Activated naive CD4-positive, alpha-beta T cell treated with anti-CD3 and anti-CD28 coated beads, Interleukin-2, amount 50 U/mL, for 24 hours (primary cell): ENCODE results near the gene PADI1.

Experiments used
- H3K27ac Mint-ChIP-seq: one replicate; pipeline ENCODE4 v1.8.0; 2021; ENCODE audit warnings: mild to moderate bottlenecking, mixed read lengths
- H3K27me3 Mint-ChIP-seq: one replicate; pipeline ENCODE4 v1.8.0; 2021; ENCODE audit warnings: mixed read lengths
- H3K36me3 Mint-ChIP-seq: one replicate; pipeline ENCODE4 v1.8.0; 2021; ENCODE audit warnings: mixed read lengths
- H3K4me1 Mint-ChIP-seq: one replicate; pipeline ENCODE4 v1.8.0; 2021; ENCODE audit warnings: mixed read lengths
- H3K4me3 Mint-ChIP-seq: one replicate; pipeline ENCODE4 v1.8.0; 2021; ENCODE audit warnings: mild to moderate bottlenecking, mixed read lengths
- H3K9me3 Mint-ChIP-seq: one replicate; pipeline ENCODE4 v1.8.0; 2021; ENCODE audit warnings: mixed read lengths

Gene PADI1, protein sequence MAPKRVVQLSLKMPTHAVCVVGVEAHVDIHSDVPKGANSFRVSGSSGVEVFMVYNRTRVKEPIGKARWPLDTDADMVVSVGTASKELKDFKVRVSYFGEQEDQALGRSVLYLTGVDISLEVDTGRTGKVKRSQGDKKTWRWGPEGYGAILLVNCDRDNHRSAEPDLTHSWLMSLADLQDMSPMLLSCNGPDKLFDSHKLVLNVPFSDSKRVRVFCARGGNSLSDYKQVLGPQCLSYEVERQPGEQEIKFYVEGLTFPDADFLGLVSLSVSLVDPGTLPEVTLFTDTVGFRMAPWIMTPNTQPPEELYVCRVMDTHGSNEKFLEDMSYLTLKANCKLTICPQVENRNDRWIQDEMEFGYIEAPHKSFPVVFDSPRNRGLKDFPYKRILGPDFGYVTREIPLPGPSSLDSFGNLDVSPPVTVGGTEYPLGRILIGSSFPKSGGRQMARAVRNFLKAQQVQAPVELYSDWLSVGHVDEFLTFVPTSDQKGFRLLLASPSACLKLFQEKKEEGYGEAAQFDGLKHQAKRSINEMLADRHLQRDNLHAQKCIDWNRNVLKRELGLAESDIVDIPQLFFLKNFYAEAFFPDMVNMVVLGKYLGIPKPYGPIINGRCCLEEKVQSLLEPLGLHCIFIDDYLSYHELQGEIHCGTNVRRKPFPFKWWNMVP

DNA sequence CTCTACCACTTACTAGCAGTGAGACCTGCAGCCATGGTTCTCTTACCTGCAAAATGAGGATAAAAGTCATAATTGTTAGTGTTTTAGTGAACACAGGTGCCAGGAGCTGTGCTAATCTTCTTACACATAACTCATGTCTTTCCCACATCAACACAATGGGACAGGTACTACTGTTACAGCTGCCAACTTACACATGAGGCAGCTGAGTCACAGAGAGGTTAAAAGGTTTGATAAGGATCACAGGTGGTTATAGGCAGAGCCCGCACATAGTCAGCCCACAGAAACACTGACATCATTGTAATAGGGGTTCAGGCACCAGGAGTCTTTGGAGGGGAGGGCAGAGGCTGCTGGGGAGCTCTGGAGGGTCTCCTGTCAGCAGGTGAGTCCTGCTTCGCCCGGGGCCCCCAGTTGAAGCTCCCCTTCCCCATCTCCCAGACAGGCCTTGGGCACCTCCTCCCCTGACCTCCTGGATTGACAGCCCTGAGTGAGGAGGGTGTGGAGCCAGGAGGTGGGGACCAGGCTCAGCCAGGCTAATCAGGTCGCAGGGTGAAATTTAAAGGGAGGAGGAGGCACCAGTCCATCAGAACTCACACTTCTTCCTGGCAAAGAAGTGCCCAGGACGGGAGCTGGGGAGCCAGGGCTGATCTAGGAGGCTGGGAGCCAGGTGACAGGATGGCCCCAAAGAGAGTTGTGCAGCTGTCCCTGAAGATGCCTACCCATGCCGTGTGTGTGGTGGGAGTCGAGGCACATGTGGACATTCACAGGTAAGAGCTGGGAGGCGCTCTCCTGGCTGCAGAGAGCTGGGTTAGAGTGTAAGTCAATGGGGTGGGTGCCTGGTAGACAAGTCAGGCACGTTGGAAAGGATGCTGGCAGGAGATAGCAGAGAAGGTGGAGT, at the start of gene PADI1:
Gene PADI1 (plus strand): TSS at position 583 of the 895 bp plus-strand sequence. CDS start 90 bp downstream, at position 673.
- Mint-ChIP-seq H3K4me3 (no peak within 1 kb of the TSS), H3K27ac (peak within 1 kb of the TSS; percentile 2), H3K36me3 (no peaks in the 10 kb centered on the region), H3K4me1 (peaks cover 72% of the 10 kb centered on the region), H3K27me3 (peaks cover 5% of the 10 kb centered on the region), H3K9me3 (no peaks in the 10 kb centered on the region)

DNA sequence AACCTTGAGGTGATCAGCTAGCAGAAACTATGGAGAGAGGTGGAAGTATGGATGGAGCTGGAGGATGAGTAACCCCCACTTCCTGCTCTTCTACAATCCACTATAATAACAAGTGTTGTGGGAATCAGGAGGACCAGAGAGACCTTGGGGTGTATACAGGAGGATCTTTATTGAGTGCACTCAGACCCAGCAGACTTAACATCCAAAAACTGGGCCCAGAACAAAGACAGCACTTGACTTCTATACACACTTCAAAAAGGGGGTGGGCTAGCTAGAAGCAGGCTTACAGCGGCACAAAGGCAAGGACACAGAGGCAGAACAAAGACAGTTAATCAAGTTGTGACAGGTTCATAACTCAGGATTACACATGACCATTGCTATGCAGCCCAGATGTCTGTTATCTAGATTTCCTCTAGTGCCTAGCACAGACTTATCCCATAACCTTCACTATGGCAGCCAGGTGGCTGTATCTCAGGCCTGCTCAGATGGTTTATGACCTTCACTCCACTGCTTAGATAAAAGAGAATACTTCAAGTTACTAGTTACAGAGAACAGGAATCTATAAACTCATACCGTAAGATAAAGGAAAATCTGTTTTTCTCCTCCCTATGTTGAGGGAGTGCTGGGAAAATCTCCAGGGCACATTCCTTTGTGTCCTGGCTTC, 49.5 kb upstream of the PADI1 start:
- Mint-ChIP-seq H3K4me3 (no peak overlapping the region), H3K36me3 (peaks cover 12% of the 10 kb centered on the region), H3K9me3 (peaks cover 18% of the 10 kb centered on the region), H3K27me3 (peaks cover 3% of the 10 kb centered on the region), H3K4me1 (no peaks in the 10 kb centered on the region), H3K27ac (no peak overlapping the region)

DNA sequence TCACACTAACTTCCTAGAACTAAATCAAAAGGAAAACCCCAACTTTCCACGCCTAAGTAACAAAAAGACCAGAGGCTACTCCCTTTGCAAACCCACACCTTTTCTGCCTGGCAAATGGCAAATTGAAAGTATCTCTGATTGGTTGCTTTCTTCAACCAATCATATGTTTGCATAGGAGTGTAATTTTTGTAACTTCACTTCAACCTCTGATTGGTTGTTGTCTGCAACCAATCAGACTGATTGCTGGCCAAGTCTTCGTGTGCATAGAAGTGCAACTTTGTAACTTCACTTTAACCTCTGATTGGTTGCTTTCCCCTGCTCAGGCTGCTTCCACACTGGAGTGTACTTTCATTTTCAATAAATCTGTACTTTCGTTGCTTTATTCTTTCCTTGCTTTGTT, 48.8 kb upstream of the PADI1 start:
- Mint-ChIP-seq H3K36me3 (peaks cover 12% of the 10 kb centered on the region), H3K4me1 (no peaks in the 10 kb centered on the region), H3K27me3 (no peaks in the 10 kb centered on the region), H3K27ac (no peak overlapping the region), H3K9me3 (peaks cover 18% of the 10 kb centered on the region), H3K4me3 (no peak overlapping the region)

DNA sequence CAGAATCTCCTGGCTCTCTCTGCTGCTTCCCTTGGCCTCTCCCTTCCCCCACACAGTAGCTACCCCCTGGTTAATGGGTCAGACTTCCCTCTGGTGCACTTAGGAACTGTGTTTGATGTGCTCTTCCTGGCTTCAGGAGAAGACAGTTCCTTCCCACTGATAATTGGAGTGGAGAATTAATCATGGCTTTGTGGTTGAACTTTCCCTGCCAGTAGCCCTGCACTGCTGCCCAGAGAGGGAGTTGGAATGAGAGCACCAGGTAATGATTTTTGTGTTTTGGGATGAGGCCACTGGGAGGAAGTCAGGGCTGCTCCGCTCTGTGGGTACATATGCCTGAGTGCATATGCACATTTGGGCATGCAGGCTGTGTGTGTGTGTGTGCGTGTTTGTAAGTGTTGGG, 46.0 kb upstream of the PADI1 start:
- Mint-ChIP-seq H3K4me1 (no peaks in the 10 kb centered on the region), H3K27ac (no peak overlapping the region), H3K36me3 (peaks cover 9% of the 10 kb centered on the region), H3K4me3 (no peak overlapping the region), H3K27me3 (no peaks in the 10 kb centered on the region), H3K9me3 (peaks cover 18% of the 10 kb centered on the region)

DNA sequence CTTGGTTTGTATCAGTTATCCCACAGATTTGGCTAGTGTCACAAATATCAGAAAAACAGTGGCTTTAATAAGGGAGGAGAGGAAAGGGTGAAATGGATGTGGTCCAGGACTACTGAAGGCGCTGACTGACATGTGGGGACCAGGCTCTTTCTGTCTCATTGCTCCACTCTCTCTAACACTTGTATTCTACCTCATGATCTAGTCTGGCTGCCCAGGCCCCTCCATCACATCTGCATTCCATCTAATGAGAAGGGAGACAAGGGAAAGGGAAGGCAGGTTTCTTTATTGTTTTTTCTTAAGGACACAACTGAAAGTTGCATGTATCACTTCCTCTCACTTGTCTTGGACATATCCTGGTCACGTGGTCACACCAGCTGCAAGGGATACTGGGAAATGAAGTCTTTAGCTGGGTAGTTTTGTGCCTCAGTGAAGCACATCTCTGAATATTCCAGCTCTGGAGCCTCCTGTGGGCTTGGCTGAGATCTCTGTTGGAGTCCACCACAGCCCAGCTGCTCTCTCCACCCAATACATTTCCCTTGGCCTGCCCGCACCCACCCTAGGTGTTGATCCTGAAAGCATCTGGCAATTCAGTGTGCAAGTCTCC, 43.7 kb upstream of the PADI1 start:
- H3K36me3 Mint-ChIP-seq = peaks cover 4% of the 10 kb centered on the region
- no peak overlapping the region for H3K4me3 Mint-ChIP-seq
- H3K27ac Mint-ChIP-seq = no peak overlapping the region
- H3K27me3 Mint-ChIP-seq = peaks cover 1% of the 10 kb centered on the region
- no peaks in the 10 kb centered on the region for H3K4me1 Mint-ChIP-seq
- peaks cover 5% of the 10 kb centered on the region for H3K9me3 Mint-ChIP-seq

DNA sequence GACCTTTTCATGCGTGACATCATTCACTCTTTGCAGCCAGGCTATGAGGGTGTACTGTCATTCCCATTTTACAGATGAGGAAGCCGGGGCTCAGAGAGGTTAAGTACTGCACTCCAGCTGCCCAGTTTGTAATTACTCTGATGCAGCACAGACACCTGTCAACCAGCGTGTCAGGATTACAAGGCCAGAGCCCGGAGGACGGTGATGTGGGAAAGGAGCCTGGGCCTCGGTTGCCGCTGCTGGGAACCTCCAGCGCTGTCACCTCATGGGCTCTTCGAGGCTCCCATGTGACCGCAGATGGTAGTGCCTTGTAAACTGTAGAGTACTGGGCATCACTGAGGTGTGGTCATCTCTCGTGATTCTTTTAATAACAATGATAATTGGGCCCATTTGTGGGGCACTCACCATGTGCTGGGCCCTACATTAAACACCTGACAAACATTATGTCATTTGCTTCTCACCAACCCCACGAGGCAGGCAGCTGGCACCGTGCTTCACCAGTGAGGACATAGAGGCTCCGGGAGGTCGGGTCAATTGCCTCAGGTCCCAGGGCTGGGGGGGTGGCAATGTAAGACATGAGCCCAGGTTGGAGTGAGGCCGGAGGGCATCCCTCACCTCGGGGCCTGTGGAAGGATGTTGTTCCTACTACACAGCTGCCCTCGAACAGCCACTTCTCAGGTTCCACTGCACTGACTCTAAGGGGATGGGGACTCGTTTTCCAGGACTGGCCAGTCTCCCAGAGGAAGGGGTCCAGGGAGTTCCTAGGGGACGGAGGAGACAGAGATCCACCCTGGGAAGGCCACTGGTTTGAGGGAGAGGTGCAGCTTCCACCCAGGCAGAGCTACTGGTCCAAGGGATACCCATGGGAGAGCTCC, 42.8 kb upstream of the PADI1 start:
- no peaks in the 10 kb centered on the region for H3K9me3 Mint-ChIP-seq
- H3K36me3 Mint-ChIP-seq = no peaks in the 10 kb centered on the region
- no peak overlapping the region for H3K27ac Mint-ChIP-seq
- peaks cover 1% of the 10 kb centered on the region for H3K27me3 Mint-ChIP-seq
- no peak overlapping the region for H3K4me3 Mint-ChIP-seq
- no peaks in the 10 kb centered on the region for H3K4me1 Mint-ChIP-seq

DNA sequence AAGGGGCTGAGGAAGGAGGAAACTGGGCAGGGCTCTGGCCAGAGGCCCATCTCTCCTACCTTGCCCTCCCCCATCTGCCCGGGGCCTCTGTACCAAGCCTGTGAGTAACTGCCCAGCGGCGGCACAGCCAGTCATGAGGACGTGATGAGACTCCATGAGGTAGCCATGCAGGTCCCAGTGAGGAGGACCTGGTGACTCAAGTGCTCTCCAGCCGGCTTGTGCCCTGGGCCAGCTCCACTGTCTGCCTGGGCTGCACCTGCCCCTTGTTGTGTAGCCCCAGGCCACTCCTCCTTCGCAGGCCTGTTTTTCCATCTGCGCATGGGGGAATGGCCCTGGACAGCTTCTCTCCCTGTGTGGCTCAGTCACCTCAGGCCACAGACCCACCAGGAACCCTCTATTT, 42.0 kb upstream of the PADI1 start:
- no peak overlapping the region for H3K4me3 Mint-ChIP-seq
- peaks cover 1% of the 10 kb centered on the region for H3K27me3 Mint-ChIP-seq
- no peaks in the 10 kb centered on the region for H3K9me3 Mint-ChIP-seq
- no peak overlapping the region for H3K27ac Mint-ChIP-seq
- H3K36me3 Mint-ChIP-seq = no peaks in the 10 kb centered on the region
- H3K4me1 Mint-ChIP-seq = no peaks in the 10 kb centered on the region

DNA sequence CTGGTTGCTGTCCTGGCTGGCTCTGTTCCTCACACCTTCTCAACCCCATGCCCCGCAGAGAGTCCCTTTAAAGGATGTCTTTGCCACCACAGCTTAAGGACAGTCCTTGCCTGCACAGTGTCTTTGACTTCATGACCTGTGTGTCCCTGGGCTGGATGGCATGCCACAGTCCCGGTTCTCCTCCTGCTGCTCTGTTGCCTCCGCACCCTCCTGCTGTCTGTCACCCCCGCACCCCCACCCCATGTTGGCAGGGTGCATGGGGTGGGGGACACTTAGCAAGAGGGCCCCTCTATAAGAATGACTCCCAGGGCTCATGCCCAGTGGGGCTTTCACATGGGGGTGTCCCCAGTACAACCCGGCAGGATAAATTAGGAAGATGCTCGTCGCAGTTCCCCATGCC, 41.6 kb upstream of the PADI1 start:
- H3K4me1 Mint-ChIP-seq = no peaks in the 10 kb centered on the region
- peaks cover 1% of the 10 kb centered on the region for H3K27me3 Mint-ChIP-seq
- H3K9me3 Mint-ChIP-seq = no peaks in the 10 kb centered on the region
- H3K36me3 Mint-ChIP-seq = no peaks in the 10 kb centered on the region
- no peak overlapping the region for H3K4me3 Mint-ChIP-seq
- no peak overlapping the region for H3K27ac Mint-ChIP-seq

DNA sequence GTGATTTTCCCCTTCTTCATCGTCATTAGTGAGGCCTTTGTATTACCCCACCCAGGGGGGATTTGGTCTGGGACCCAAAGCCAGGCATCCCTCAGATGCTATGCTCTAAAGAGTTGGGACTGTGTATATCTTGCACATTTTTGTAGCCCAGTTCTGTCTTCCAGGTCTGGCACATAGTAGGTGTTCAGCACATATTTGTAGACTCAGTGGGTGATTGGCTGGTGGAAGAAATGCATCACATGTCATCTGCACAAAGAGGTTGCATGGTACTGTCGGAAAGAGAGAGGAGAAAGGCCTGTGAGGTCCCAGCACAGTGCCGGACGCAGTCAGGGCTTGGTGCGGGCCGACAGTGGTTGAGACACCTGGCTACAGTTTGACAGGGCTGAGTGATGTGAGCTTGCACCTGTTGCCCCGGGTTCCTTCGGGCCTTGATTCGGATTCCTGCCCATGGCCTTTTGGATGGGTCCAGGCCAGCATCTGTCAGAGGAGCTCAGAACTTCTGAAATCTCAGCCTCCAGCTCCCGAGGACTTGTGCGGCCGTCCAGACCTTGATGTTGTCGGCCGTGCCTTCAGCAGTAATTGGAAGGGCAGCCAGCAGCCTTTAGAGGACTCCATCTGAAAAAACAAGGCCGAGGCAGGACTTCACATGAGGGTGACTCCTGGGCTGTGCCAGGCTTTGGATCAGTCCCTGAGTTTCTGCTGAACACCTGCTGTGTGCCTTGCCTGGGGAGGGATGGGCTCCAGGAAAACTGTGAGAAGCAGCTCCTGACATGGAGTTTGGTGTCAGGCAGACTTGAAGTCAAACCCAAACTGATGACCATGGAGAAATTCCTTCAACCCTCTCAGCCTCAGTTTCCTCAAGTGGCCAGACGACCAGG, 40.9 kb upstream of the PADI1 start:
- Mint-ChIP-seq H3K27me3 (peaks cover 1% of the 10 kb centered on the region), H3K4me1 (no peaks in the 10 kb centered on the region), H3K27ac (no peak overlapping the region), H3K4me3 (no peak overlapping the region), H3K9me3 (no peaks in the 10 kb centered on the region), H3K36me3 (no peaks in the 10 kb centered on the region)

DNA sequence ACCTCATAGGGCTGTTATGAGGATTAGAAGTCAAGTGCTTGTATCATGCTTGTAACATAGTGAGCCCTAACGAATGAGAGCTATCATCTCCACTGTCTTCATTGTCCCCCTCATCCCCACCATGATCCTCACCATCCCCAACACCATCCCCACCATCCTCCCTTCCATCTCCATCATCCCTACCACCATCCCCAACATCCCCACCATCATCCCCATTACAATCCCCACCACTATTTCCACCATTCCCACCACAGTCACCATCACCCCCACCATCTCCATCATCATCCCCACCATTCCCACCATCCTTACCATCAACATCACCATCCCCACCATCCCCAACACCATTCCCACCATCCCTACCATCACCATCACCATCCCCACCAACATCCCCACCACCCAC, 39.1 kb upstream of the PADI1 start:
- Mint-ChIP-seq H3K36me3 (no peaks in the 10 kb centered on the region), H3K9me3 (no peaks in the 10 kb centered on the region), H3K27me3 (peaks cover 1% of the 10 kb centered on the region), H3K27ac (no peak overlapping the region), H3K4me3 (no peak overlapping the region), H3K4me1 (no peaks in the 10 kb centered on the region)

DNA sequence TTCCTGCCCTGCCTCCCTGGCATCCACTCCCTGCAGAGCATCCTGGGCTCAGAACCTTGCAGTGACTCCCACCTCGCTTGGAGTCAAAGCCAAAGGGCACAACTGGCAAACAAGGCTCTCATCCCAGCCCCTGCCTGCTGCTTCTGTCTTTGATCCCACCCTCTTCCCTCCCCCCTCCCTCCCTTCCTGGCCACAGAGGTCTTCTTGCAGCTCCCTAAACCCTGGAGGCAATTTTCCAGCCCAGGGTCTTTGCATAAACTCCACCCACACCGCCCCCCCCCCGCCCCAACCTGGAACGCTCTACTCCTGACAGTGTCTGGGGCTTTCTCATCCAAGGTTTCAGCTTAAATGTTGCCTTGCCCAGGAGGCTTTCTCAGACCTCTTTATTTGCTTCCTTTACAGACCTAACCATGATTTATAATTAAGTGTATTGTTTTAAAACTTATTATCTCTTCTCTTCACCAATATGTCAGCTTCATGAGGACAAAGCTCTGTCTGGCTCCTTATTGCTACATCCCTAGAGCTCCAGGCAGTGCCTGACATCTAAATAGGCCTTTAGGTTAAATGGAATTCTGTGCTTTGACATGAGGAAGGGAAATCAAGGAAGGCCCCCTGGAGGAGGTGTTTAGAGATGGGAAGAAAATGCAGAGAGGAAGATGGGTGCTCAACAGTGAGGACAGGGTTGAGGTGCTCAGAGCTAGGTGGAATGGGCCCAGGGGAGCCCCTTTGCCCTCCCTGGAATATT, 37.7 kb upstream of the PADI1 start:
- H3K27ac Mint-ChIP-seq = no peak overlapping the region
- H3K9me3 Mint-ChIP-seq = no peaks in the 10 kb centered on the region
- H3K36me3 Mint-ChIP-seq = no peaks in the 10 kb centered on the region
- H3K27me3 Mint-ChIP-seq = peaks cover 1% of the 10 kb centered on the region
- H3K4me1 Mint-ChIP-seq = no peaks in the 10 kb centered on the region
- H3K4me3 Mint-ChIP-seq = no peak overlapping the region

DNA sequence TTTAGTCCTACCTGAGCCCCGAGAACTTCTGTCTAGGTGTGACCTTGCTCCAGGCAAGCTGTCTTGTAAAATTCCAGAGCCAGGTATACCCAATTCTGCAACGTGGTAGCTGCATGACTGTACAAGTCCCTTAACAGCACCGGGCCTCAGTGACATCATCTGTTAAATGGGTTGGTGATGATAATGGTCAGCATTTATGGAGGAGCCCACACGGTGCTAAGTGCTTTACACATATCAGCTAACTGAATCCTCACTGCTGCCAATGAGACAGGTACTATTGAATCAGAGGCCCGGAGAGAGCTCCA, 37.2 kb upstream of the PADI1 start:
- H3K9me3 Mint-ChIP-seq = no peaks in the 10 kb centered on the region
- peaks cover 1% of the 10 kb centered on the region for H3K27me3 Mint-ChIP-seq
- no peak overlapping the region for H3K27ac Mint-ChIP-seq
- H3K4me3 Mint-ChIP-seq = no peak overlapping the region
- no peaks in the 10 kb centered on the region for H3K4me1 Mint-ChIP-seq
- H3K36me3 Mint-ChIP-seq = no peaks in the 10 kb centered on the region
